HUES6 (cell line): ENCODE results near the gene TDRD15.

Source experiments
- H3K27ac ChIP-seq: 2 replicates; pipeline ENCODE4 v1.7.0; 2013; ENCODE audit warnings: low read depth, mild to moderate bottlenecking, low read length, inconsistent platforms
- H3K27me3 ChIP-seq: 2 replicates; pipeline ENCODE4 v1.6.1; 2013; ENCODE audit warnings: low read length; ENCODE audit not compliant: control insufficient read depth, insufficient read depth
- H3K36me3 ChIP-seq: 2 replicates; pipeline ENCODE4 v1.6.1; 2013; ENCODE audit warnings: low read length; ENCODE audit not compliant: control insufficient read depth, insufficient read depth
- H3K4me1 ChIP-seq: 2 replicates; pipeline ENCODE4 v1.6.1; 2013; ENCODE audit warnings: low read length; ENCODE audit not compliant: control insufficient read depth, insufficient read depth
- H3K4me3 ChIP-seq: 2 replicates; pipeline ENCODE4 v1.5.1; 2013; ENCODE audit warnings: low read depth, low read length
- H3K9ac ChIP-seq: one replicate; pipeline ENCODE4 v1.6.1; 2013; ENCODE audit warnings: mild to moderate bottlenecking, low read length
- H3K9me3 ChIP-seq: 2 replicates; pipeline ENCODE4 v1.6.1; 2013; ENCODE audit warnings: low read depth, low read length; ENCODE audit not compliant: control insufficient read depth, insufficient read depth

Gene TDRD15

DNA sequence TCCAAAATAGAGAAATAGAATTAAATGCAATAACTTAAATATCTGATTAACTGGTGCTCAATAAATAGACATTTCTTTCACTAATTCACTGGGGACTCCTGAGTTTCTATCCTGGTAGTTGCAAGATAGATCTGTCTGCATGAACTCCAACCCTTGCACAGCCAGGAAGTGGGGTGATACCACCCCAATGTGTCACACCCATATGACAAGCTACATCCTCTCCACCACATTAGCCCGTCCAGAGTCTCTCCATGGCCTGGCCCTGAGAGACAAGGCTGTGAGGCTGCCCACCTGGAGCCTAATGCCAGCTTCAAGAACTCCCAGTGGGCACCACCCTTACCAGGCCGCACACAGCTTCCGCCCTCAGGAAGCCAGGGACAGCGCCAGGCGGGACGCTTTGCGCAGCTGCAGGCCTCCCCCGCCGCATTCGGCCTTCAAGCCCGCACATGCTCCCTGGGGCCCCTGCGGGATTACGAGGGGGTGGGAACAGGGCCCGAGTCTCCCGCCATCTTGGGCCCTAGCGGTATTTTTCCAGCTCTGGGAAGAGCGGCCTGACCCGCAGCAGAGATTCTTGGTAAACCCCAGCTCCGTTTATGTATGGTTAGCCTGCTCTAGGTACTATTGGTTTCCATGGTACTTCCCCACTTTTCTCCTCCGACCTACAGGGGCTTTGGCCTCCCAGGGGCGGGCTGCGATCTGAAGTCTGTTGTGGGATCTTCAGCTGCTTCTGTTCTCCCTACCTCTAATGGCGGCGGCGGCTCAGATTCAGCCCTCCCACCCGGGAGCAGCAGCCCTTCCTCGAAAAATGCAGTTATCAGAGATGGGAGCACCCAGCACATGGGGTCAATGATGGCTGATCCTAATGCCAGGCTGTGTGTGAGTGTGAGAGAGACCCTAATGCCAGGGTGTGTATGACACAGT lies at the start of gene TDRD15:
TDRD15 (plus strand) TSS at position 496 of the 921 bp plus-strand sequence. CDS start 13,500 bp downstream, outside the sequence.
- no peak within 1 kb of the TSS for H3K4me3 ChIP-seq
- H3K9me3 ChIP-seq, result no peaks in the 10 kb centered on the region
- no peak within 1 kb of the TSS for H3K27ac ChIP-seq
- H3K9ac ChIP-seq, result no peak within 1 kb of the TSS
- H3K36me3 ChIP-seq, result no peaks in the 10 kb centered on the region
- H3K27me3 ChIP-seq, result no peaks in the 10 kb centered on the region
- H3K4me1 ChIP-seq, result no peaks in the 10 kb centered on the region

- H3K27ac ChIP-seq, result no peak overlapping the region
- no peaks in the 10 kb centered on the region for H3K4me1 ChIP-seq
- H3K27me3 ChIP-seq, result no peaks in the 10 kb centered on the region
- no peak overlapping the region for H3K4me3 ChIP-seq
- no peak overlapping the region for H3K9ac ChIP-seq
- no peaks in the 10 kb centered on the region for H3K36me3 ChIP-seq
- H3K9me3 ChIP-seq, result no peaks in the 10 kb centered on the region
Measured at GRCh38 chr2:21078296-21078695, 45.5 kb upstream of the TDRD15 start.

- no peaks in the 10 kb centered on the region for H3K27me3 ChIP-seq
Measured at GRCh38 chr2:21083482-21083881, 40.3 kb upstream of the TDRD15 start.

GRCh38 chr2:21084401-21084800 lies 39.4 kb upstream of the TDRD15 start:
- no peaks in the 10 kb centered on the region for H3K9me3 ChIP-seq
- no peaks in the 10 kb centered on the region for H3K36me3 ChIP-seq
- H3K9ac ChIP-seq, result no peak overlapping the region
- H3K4me1 ChIP-seq, result no peaks in the 10 kb centered on the region
- H3K4me3 ChIP-seq, result no peak overlapping the region
- H3K27me3 ChIP-seq, result no peaks in the 10 kb centered on the region
- H3K27ac ChIP-seq, result no peak overlapping the region

More at GRCh38 chr2:21083482-21083881, 40.3 kb upstream of the TDRD15 start:
- Histone ChIP-seq H3K27ac (no peak overlapping the region), H3K9me3 (no peaks in the 10 kb centered on the region), H3K36me3 (no peaks in the 10 kb centered on the region), H3K9ac (no peak overlapping the region), H3K4me3 (no peak overlapping the region), H3K4me1 (no peaks in the 10 kb centered on the region)

- Histone ChIP-seq H3K27ac (no peak overlapping the region), H3K9me3 (no peaks in the 10 kb centered on the region), H3K4me3 (no peak overlapping the region), H3K9ac (no peak overlapping the region), H3K4me1 (no peaks in the 10 kb centered on the region), H3K36me3 (no peaks in the 10 kb centered on the region), H3K27me3 (no peaks in the 10 kb centered on the region)
Measured at GRCh38 chr2:21092308-21092869, 31.4 kb upstream of the TDRD15 start.

DNA sequence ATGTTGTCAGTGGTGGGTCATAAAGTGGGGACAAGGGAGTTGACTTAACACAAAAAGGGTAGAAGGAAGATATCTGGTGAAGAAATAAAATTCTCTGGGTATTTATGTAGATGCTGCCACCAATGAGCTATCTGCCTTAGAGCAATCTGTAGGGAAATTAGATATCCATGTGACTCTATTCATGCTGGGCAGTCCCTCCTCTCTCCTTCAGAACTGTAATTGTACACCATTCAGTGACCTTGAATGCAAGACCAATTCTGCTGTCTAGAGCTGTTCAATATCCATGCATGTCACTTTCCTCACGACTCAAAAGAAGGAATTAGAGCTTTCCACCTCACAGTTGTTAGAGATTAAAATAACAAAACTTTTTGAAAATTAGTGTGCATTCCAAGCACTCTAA lies 28.6 kb upstream of the TDRD15 start:
- Histone ChIP-seq H3K9me3 (no peaks in the 10 kb centered on the region), H3K9ac (no peak overlapping the region), H3K4me1 (peaks cover 8% of the 10 kb centered on the region), H3K36me3 (no peaks in the 10 kb centered on the region), H3K27ac (no peak overlapping the region), H3K4me3 (no peak overlapping the region), H3K27me3 (no peaks in the 10 kb centered on the region)

GRCh38 chr2:21095714-21096113 lies 28.1 kb upstream of the TDRD15 start:
- no peaks in the 10 kb centered on the region for H3K36me3 ChIP-seq
- no peaks in the 10 kb centered on the region for H3K9me3 ChIP-seq
- H3K9ac ChIP-seq, result no peak overlapping the region
- peaks cover 8% of the 10 kb centered on the region for H3K4me1 ChIP-seq
- no peak overlapping the region for H3K27ac ChIP-seq
- H3K27me3 ChIP-seq, result no peaks in the 10 kb centered on the region
- no peak overlapping the region for H3K4me3 ChIP-seq

- H3K27ac ChIP-seq, result no peak overlapping the region
Measured at GRCh38 chr2:21096458-21096857, 27.3 kb upstream of the TDRD15 start.

GRCh38 chr2:21097331-21097730 lies 26.4 kb upstream of the TDRD15 start:
- Histone ChIP-seq H3K36me3 (no peaks in the 10 kb centered on the region), H3K4me1 (peaks cover 8% of the 10 kb centered on the region), H3K27me3 (no peaks in the 10 kb centered on the region), H3K9ac (no peak overlapping the region), H3K27ac (no peak overlapping the region), H3K4me3 (no peak overlapping the region), H3K9me3 (no peaks in the 10 kb centered on the region)

More at GRCh38 chr2:21096458-21096857, 27.3 kb upstream of the TDRD15 start:
- Histone ChIP-seq H3K4me1 (peaks cover 8% of the 10 kb centered on the region), H3K4me3 (no peak overlapping the region), H3K9ac (no peak overlapping the region), H3K9me3 (no peaks in the 10 kb centered on the region), H3K36me3 (no peaks in the 10 kb centered on the region), H3K27me3 (no peaks in the 10 kb centered on the region)

- no peak overlapping the region for H3K9ac ChIP-seq
- H3K27ac ChIP-seq, result no peak overlapping the region
- no peaks in the 10 kb centered on the region for H3K9me3 ChIP-seq
- no peaks in the 10 kb centered on the region for H3K27me3 ChIP-seq
- H3K36me3 ChIP-seq, result no peaks in the 10 kb centered on the region
- H3K4me1 ChIP-seq, result peaks cover 10% of the 10 kb centered on the region
- H3K4me3 ChIP-seq, result no peak overlapping the region
Measured at GRCh38 chr2:21098294-21098693, 25.5 kb upstream of the TDRD15 start.

DNA sequence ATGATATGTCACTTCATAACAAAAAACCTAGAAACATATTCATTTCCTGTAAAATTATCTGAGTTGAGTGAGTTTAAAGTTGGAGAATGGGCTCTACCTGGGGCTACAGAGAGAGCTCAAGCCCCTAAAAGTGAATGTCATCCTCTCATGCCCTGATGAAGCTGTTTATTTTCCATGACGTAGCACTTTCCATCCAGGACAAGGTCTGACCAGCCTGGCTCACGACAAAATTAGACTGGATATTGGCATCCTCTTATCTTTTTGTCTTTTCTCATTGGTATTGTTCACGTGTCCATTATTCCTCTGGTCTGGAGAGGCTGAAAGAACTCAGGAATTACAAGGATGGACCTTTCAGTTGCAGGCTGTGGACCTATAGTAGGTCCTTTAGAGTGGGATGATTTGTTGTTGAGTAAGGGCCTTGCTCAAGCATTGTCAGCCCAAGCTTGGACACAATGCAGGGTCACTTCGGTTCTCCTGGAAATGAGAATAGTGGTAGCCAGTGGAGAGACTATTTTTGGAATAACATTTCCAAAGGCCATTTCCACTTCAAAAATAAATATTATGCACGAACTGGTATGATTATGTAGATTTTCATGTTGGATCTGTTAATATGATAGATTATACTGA lies 24.4 kb upstream of the TDRD15 start:
- H3K4me3 ChIP-seq, result no peak overlapping the region
- H3K9me3 ChIP-seq, result no peaks in the 10 kb centered on the region
- H3K9ac ChIP-seq, result no peak overlapping the region
- no peak overlapping the region for H3K27ac ChIP-seq
- no peaks in the 10 kb centered on the region for H3K27me3 ChIP-seq
- no peaks in the 10 kb centered on the region for H3K36me3 ChIP-seq
- H3K4me1 ChIP-seq, result peaks cover 20% of the 10 kb centered on the region
